K562 (cell line): ENCODE measurements around the gene ACTR1B.

Experiments
- ARID2 ChIP-seq: fragments of 450-650 bp; IDR thresholded peaks from 2 replicates; pipeline ENCODE4 v1.6.1; 2017; ENCODE audit warnings: antibody characterized with exemption, mild to moderate bottlenecking
- ATF7 ChIP-seq: fragments of 450-650 bp; IDR thresholded peaks from 2 replicates; pipeline ENCODE4 v1.7.1; 2014; ENCODE audit warnings: mild to moderate bottlenecking, moderate library complexity
- FOXA1 ChIP-seq: fragments of 450-650 bp; IDR thresholded peaks from 2 replicates; pipeline ENCODE4 v1.6.1; 2016; ENCODE audit warnings: mild to moderate bottlenecking, borderline replicate concordance
- NFIC ChIP-seq: fragments of 450-650 bp; IDR thresholded peaks from 2 replicates; pipeline ENCODE4 v1.6.1; 2017; ENCODE audit warnings: mild to moderate bottlenecking, inconsistent platforms
- TF ChIP-seq, protein P1 (sequence below), 3 experiments: IDR thresholded peaks in 2 of 3; conservative IDR thresholded peaks in 1 of 3; 2 replicates each; pipeline ENCODE4 v1.5.1; 2011 to 2012; ENCODE audit warnings: low read length in 3 of 3, mild to moderate bottlenecking in 3 of 3, control low read depth in 2 of 3, improper control_type of control experiment in 1 of 3, inconsistent platforms in 1 of 3, low read depth in 1 of 3, mixed read lengths in 1 of 3, moderate library complexity in 1 of 3; ENCODE audit not compliant: insufficient read depth in 2 of 3
- TF ChIP-seq, protein P2 (sequence below): sonication (generic); formaldehyde crosslinking; IDR thresholded peaks from 2 replicates; pipeline ENCODE4 v1.8.1; 2023; ENCODE audit warnings: mild to moderate bottlenecking, missing genetic modification reagents, moderate library complexity

DNA sequence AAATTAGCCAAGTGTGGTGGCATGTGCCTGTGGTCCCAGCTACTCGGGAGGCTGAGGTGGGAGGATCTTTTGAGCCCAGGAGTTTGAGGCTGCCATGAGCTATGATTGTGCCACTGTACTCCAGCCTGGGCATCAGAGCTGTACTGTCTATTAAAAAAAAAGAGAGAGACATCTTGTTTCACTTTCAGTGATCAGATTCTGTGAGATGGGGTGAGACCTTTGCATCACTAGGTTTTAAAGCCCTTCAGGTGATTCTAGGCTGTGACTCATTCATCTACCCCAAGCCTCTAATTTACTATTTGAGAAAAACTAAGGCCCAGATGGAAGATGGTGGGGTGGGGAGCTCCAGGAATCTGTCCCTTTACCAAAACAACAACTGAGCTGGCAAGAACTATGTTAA, 12.8 kb upstream of the ACTR1B start:
- TF ChIP-seq, protein P1, sequence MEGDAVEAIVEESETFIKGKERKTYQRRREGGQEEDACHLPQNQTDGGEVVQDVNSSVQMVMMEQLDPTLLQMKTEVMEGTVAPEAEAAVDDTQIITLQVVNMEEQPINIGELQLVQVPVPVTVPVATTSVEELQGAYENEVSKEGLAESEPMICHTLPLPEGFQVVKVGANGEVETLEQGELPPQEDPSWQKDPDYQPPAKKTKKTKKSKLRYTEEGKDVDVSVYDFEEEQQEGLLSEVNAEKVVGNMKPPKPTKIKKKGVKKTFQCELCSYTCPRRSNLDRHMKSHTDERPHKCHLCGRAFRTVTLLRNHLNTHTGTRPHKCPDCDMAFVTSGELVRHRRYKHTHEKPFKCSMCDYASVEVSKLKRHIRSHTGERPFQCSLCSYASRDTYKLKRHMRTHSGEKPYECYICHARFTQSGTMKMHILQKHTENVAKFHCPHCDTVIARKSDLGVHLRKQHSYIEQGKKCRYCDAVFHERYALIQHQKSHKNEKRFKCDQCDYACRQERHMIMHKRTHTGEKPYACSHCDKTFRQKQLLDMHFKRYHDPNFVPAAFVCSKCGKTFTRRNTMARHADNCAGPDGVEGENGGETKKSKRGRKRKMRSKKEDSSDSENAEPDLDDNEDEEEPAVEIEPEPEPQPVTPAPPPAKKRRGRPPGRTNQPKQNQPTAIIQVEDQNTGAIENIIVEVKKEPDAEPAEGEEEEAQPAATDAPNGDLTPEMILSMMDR (IDR thresholded peaks at IDR 0.05 in 2 of 3, conservative IDR thresholded peaks at IDR 0.05 in 1 of 3; ENCODE audit: insufficient read depth in 2 of 3, low read depth in 1 of 3, low read length in 3 of 3), result no peak
- TF ChIP-seq FOXA1 (no peak), ARID2 (no peak), ATF7 (no peak), NFIC (no peak)
- TF ChIP-seq, protein P2, sequence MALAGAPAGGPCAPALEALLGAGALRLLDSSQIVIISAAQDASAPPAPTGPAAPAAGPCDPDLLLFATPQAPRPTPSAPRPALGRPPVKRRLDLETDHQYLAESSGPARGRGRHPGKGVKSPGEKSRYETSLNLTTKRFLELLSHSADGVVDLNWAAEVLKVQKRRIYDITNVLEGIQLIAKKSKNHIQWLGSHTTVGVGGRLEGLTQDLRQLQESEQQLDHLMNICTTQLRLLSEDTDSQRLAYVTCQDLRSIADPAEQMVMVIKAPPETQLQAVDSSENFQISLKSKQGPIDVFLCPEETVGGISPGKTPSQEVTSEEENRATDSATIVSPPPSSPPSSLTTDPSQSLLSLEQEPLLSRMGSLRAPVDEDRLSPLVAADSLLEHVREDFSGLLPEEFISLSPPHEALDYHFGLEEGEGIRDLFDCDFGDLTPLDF (CRISPR knock-in tag), result no peak
